ENCODE results near the gene QRICH2.

Gene QRICH2

DNA sequence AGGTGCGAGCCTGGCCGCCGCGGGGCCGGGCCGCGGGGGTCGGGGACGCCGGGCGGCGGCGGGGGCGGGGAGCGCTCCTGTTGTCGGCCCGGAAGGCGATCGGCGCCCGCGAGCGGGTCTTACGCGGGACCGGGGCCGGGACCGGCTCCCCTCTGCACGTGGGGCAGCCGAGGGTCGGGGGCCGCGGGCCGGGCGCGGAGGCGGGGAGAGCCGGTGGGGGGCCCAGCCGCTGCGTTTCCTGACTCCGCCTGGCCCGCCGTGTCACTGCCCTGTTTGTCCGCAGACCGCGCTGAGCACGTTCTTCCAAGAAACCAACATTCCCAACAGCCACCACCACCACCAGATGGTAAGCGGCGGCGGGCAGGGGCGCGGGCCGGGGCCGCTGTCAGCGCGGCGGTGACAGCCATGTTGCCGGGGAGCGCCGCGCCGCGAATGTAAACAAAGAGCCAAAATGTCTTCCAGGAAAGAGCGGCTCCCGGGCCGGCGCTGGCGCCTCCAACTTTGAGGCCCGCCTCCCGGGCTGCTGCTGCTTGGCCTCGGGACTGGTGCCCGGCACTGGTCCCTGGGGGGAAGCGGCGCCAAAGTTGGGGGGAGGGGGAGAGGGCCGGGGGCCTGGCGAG is 42.3 kb downstream of the QRICH2 start:
- TF ChIP-seq, protein P1, sequence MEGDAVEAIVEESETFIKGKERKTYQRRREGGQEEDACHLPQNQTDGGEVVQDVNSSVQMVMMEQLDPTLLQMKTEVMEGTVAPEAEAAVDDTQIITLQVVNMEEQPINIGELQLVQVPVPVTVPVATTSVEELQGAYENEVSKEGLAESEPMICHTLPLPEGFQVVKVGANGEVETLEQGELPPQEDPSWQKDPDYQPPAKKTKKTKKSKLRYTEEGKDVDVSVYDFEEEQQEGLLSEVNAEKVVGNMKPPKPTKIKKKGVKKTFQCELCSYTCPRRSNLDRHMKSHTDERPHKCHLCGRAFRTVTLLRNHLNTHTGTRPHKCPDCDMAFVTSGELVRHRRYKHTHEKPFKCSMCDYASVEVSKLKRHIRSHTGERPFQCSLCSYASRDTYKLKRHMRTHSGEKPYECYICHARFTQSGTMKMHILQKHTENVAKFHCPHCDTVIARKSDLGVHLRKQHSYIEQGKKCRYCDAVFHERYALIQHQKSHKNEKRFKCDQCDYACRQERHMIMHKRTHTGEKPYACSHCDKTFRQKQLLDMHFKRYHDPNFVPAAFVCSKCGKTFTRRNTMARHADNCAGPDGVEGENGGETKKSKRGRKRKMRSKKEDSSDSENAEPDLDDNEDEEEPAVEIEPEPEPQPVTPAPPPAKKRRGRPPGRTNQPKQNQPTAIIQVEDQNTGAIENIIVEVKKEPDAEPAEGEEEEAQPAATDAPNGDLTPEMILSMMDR (IDR thresholded peaks at IDR 0.05; ENCODE audit: insufficient read depth, low read depth, low read length, missing control alignments) = no peak
- peak; percentile 60 for DNase-seq (ENCODE audit: low read depth)

DNA sequence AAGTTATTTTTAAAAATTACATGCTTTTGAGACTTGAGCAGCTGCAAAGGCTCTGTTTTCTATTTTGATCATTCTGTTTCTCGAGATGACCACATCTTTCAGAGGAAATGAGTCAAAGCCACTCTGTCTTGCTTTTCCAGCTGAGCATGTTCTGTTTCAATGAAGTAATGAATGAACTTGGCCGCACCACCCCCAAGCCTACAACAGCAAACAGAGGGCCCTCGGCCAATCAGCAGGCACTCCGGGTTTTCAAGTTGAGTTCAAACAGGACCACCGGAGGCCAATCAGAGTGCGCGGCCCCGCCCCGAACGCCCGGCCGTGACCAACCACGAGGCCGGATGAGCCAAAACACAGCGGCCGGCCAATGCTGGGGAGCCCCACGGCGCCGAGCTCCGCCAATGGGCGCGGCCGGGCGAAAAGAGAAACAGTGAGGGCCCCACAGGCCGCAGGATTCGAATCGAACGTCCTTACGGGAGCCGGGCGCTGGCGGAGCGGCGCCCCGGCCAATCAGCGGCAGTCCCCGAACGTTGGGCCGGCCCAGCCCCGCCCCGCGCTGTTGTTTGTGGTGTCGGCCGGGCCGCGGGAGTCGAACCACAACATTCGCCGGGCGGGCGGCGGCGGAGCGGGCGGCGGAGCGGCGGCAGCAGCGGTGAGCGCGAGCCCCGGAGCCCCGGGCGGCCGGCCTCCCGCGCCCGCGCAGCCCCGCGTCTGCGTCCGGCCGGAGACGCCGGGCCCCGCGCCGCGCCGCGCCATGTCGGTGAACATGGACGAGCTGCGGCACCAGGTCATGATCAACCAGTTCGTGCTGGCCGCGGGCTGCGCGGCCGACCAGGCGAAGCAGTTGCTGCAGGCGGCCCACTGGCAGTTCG is 43.1 kb downstream of the QRICH2 start, which contains the start of gene UBALD2:
TSS of gene UBALD2 (plus strand) at position 594 of the 869 bp plus-strand sequence. CDS start at position 752, 158 bp downstream.
- TF ChIP-seq, protein P1 (IDR thresholded peaks at IDR 0.05; ENCODE audit: insufficient read depth, low read depth, low read length, missing control alignments) = no peak
- H3K4me3 ChIP-seq (ENCODE audit: low read length) = peak within 1 kb of the TSS; percentile 65
- peak; percentile 100 for DNase-seq (ENCODE audit: low read depth)

More for the DNA sequence above, 42.3 kb downstream of the QRICH2 start:
- peak overlapping the region; percentile 65 for H3K4me3 ChIP-seq (ENCODE audit: low read length)

DNA sequence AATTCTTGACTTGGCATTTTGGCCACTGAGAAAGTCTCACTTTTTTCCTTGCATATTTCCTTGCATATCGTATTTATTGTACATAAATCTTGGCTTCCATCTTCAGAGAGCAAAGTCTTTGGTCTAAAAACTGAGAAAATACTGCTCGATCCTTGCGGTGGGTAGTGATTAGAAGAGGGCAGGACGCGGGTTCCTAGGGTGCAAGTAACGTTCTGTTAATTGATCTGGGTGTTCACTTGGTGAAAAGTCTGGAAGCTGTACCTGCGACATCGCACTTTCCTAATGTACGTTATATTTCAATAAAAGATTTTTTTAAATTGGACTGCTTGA is 43.7 kb downstream of the QRICH2 start:
- no peak overlapping the region for H3K4me3 ChIP-seq (ENCODE audit: low read length)
- TF ChIP-seq, protein P1 (IDR thresholded peaks at IDR 0.05; ENCODE audit: insufficient read depth, low read depth, low read length, missing control alignments) = no peak
- DNase-seq (ENCODE audit: low read depth) = no peak

DNA sequence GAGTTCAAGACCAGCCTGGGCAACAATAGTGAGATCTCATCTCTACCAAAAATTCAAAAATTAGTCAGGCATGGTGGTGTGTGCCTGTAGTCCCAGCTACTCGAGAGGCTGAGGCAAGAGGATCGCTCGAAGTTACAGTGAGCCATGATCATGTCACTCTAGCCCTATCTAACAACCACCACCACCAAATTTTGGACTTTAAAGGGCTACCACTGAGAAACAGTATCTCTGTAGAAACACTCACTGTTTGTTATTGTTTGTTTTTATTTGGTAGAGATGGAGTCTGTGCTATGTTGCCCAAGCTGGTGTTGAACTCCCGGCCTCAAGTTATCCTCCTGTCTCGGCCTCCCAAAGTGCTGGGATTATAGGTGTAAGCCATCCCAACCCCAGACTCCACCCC is 44.2 kb downstream of the QRICH2 start:
- H3K4me3 ChIP-seq (ENCODE audit: low read length) = no peak overlapping the region
- TF ChIP-seq, protein P1 (IDR thresholded peaks at IDR 0.05; ENCODE audit: insufficient read depth, low read depth, low read length, missing control alignments) = no peak
- DNase-seq (ENCODE audit: low read depth) = no peak

DNA sequence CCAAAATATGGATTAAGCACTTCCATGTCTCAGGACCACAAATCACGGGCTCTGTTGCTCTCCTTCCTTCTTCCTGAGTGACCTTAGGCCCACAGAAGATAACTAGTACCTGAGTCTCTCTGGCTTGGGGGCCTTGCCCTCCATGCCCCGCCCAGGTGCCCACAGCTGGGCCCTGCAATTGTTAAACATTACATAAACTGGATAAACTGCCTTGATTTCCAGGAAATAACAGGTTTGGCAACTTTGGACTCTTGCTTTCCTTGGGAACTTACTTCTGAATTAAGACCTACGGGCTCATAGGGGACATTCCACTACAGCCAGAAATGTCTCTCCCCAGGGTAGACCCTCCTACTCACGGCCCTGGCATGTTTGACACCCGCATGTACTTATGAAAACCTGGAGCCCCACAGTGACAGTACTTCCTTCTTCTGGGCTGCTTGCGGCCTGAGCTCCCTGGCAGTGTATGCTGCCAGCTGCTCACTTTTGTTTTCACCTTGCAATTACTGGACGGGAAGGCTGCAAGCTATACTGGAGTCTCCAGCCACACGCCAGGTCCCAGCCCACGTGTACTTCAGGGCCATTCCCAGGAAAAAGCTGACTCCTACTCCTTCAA is 45.2 kb downstream of the QRICH2 start:
- peak; percentile 71 for DNase-seq (ENCODE audit: low read depth)
- H3K4me3 ChIP-seq (ENCODE audit: low read length) = no peak overlapping the region
- TF ChIP-seq, protein P1 (IDR thresholded peaks at IDR 0.05; ENCODE audit: insufficient read depth, low read depth, low read length, missing control alignments) = no peak

DNA sequence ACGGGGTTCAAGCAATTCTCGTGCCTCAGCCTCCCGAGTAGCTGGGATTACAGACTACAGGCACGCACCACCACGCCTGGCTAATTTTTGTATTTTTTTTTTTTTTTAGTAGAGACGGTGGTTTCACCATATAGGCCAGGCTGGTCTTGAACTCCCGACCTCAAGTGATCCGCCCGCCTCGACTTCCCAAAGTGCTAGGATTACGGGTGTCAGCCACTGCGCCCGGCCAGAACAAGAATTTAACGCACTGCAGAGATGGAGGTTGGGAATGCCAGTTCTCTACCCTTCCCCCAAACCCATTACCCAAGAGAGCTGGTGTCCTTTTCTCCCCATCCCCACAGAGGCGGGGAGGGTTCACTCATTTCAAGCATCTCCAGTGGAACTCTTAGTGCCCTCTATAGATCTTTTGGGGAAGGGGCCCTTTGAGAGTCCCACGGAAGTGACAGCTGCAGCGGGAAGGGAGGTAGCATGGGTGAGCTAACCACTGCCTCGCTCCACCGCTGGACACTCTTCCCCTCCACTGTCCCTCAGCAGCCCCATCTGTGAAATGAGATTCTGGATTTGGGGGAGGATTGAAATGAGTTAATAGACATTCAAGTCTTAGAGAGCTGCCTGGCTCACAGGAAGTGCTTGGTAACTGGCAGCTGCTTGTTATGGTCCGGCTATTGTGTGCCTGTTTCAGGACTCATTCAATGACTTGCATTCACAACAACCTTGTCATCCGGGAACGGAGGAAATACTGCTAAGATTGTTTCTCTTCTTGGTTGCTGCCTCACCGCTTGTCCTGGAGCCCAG is 46.5 kb downstream of the QRICH2 start:
- peak; percentile 66 for DNase-seq (ENCODE audit: low read depth)
- TF ChIP-seq, protein P1 (IDR thresholded peaks at IDR 0.05; ENCODE audit: insufficient read depth, low read depth, low read length, missing control alignments) = no peak
- H3K4me3 ChIP-seq (ENCODE audit: low read length) = no peak overlapping the region
